ENCODE measurements around the gene STK32B.
"Not testable (repeated sequence)": the region's sequence is repeated elsewhere in the genome, so short reads cannot be mapped to it uniquely, and the experiment has no call there.

The STK32B gene

DNA sequence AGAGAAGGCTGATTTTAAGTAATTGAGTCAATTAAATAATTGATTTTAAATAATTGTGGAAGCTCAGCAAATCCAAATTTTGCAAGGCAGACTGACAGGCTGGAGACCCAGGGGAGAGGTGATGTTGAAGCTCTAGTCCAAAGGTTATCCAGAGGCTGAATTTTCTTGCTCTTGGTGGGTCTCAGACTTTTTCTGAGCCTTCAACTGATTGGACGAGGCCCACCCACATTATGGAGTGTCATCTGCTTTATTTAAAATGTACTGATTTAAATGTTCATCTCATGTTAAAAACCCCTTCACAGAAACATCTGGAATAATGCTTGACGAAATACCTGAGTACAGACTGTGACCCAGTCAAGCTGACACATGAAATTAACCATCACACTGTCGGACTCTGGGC is 20.4 kb upstream of the STK32B start:
- DNase-seq (ENCODE audit: low read depth in 2 of 2), result no peak

DNA sequence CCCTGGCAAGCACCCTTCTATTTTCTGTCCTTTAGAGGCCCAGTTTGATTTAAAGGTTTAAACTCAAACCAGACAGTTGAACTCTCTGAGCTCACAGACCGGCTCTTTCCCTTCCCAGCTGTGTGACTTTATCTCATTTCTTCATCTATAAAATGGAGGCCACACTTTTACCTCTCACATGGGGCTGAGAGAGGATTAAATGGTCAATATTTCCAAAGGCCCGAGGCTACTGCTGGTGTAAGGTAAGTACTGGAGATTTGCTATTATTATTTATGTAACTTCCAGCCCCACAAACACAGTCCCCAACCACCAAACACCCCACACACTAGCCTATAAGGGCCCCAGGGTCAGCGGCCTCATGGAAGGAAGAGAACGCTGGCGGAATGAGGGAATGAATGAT is 18.5 kb upstream of the STK32B start:
- DNase-seq (ENCODE audit: low read depth in 2 of 2), result no peak

DNA sequence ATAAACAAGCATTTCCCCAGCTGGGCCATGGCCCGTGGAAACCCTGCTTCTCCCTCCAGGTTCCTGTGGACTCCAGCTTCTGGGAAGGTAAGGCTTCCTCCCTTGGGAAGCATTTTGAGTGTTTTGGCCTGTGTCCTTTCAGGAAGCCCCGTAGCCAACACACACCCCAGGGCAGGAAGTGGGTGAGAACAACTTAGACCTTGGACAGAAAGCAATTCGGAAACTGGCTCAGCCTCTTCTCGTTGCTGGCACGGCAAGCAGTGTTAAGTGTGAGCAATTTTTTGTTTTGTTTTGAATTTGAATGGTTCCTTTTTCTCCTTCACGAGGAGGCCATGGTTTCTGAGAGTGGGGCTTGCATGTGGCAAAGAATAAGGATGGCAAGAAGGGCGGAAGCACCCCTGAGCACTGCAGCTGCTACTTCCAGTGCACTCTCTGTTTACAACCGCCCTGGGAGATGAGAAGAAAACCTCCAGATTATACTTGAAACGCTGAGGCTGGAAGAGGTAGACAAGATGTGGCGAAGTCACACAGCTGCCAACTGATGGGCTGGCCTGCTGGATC is 17.9 kb upstream of the STK32B start:
- no peak for DNase-seq (ENCODE audit: low read depth in 2 of 2)

DNA sequence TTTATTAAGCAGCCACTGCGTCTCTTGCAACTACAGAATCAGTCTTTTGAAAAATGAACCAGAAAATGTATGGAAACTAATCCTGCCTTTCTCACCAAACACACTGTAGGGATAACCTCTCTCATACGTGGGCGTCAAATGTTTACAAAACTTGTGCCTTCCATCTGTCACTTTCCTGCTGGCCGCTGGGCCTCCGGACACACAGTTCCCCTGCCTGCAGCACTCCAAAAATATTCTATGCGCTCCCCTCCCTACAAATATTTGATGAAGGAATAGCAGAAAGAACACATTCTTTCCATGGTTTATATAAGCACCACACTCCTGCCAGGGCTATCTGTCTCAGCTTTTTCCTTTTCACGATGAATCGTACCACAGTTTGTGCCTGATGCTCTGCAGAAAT is 17.1 kb upstream of the STK32B start:
- no peak for DNase-seq (ENCODE audit: low read depth in 2 of 2)

DNA sequence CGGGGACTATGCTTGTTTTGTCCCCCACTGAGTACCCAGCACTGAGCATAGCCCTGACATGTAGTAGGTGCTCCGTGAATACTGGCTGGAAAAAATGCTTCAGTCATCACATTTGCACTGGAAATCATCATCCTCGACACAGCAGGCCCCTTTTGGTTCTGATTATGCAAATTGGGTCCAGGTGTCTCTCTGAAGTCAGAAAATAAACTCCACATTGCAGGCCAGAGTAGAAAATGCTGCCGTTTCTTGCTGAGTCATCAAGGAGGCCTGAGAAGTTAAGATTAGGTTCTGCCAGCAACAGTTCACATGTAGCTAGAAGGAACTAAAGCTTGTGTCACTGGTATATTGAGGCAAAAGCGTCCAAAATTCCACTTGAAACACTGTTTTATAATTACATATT is 15.0 kb upstream of the STK32B start:
- DNase-seq (ENCODE audit: low read depth in 2 of 2), result no peak

DNA sequence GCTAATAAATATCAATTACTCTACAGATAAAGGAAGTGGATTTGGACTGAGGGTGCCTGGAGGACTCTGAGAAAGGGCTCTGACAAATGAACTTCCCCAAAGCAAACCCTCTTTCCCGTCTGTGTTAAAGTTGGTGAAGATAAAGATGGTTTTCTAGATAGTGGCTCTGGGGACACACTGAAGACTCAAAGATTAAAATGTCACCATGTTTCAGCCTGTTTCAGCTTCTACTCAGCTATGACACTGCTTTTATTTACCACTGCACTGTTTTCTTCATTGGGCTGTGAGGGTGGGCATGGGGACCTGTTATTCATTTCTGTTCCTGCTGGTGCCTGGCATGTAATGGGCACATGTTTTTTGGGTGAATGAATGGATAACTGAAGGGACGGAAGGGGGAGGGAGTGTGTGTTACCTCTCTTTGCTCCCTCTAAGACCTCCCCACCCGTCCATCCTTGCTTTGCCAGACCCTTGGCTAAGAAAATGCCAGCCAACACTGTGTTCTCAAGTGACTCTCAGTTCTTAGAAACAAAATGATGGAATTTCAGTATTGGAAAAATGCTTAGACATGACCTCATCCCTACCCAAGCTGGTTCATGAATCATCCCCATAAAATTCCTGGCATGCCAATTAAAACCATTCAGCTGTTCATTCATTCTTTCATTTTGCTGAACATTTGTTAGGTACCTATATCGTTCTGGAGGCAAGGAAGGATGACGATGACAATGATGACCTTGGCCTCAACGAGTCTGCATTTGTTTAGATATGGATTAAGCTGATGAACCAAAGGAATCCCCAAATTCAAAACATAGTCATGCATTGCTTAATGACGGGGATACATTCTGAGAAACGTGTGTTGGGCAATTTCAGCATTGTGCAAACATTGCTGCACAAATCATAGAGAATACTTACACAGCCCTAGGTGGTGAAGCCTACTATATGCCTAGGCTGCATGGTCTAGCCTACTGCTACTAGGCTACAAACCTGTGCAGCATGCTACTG is 13.4 kb upstream of the STK32B start:
- no peak for DNase-seq (ENCODE audit: low read depth in 2 of 2)

DNA sequence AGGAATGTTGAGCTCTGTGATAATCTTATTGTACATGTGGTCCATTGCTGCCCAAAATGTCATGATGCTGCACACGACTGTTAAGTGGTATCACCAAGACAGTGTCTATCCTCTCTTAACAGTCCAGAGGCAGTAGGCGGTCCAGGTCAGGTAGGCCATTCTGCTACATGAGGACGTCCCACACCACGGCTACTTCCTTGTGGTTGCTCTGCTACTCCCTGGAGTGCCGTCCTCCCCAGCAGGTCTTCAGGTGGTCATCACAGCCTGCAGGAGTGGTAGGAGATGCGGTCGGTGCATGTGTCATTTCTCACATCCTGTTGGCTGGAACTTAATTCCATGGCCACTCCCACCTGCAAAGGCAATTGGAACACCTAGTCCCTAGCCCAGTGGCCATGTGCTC is 11.5 kb upstream of the STK32B start:
- DNase-seq (ENCODE audit: low read depth in 2 of 2), result no peak

DNA sequence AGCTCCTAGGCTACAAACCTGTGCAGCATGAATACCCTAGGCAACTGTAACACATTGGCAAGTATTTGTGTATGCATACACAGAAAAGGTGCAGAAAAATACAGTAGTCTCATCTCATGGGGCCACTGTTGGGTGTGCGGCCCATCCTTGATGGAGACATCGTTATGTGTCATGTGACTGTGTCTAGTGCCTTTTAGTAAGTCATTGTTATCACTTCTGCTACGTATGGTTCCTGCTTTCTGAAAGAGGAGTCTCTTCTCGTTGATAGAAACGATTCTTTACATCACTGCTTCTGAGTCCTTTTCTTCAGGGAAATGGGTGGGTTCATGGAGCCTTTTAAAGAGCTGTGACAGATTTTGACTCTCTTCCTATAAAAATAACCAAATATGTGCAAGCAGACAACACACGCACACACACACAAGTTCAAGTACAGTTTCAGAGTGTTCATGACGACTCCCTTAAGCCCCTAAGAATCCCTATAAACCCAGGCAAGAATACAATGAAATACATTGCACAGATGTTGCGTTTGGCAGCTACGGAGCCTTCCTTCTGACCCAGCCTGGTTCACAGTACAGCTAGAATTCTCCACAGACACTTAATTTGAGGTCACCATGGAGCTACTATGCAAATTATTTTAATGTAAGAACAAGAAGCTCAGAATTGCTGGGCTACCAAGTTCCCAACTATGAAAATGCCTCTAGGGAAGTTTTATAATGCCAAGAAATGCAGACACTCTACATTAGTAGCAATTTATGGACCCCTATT is 10.2 kb upstream of the STK32B start:
- DNase-seq (ENCODE audit: low read depth in 2 of 2), result no peak

DNA sequence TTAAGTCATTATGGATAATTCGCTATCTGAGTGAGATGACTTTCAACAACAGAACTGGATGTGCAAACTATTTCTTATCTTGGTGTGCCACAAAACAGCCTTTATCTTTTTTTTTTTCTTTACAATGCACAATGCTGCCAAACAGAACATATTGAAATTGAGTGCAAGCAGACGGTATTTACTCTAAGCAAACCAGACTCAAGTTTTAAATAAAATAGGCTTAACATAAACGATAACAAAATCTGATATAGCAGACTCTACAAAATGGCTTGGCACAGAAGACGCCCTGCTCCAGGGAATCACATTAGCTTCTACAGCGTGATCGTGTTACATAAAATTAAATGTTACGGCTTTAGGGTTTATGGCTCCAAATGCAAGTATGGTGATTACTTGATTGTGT is 9.6 kb upstream of the STK32B start:
- DNase-seq (ENCODE audit: low read depth in 2 of 2), result no peak

DNA sequence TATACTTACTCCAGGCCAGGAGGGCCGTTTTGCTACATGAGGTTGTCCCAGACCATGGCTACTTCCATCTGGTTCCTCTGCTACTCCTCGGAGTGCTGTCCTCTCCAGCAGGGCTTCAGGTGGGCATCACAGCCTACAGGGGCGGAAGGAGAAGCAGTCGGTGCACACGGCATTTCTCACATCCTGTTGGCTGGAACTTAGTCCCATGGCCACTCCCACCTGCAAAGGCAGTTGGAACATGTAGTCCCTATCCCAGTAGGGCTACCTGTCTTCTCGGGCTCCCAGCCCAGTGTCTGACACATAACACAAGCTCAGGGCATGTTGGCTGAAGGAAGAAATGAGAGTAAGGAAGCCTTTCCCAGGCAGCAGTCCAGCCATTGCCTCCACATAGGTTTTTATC is 7.7 kb upstream of the STK32B start:
- no peak for DNase-seq (ENCODE audit: low read depth in 2 of 2)

DNA sequence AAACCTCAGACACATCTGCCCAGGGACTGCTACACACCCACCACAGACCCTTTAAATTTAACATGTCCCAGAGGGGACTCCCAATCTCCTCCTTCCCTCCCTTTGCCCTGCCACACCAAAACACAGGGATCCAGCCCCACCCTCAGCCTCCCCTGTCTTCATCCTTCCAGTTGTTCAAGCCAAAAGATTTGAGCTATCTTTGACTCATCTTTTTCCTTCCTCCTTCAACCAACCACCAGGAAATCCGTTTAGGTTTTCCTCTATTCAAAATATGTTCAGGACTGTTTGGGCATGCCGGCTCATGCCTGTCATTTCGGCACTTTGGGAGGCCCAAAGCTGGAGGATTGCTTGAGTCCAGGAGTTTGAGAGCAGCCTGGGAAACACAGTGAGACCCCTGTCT is 6.9 kb upstream of the STK32B start:
- DNase-seq (ENCODE audit: low read depth in 2 of 2), result no peak

DNA sequence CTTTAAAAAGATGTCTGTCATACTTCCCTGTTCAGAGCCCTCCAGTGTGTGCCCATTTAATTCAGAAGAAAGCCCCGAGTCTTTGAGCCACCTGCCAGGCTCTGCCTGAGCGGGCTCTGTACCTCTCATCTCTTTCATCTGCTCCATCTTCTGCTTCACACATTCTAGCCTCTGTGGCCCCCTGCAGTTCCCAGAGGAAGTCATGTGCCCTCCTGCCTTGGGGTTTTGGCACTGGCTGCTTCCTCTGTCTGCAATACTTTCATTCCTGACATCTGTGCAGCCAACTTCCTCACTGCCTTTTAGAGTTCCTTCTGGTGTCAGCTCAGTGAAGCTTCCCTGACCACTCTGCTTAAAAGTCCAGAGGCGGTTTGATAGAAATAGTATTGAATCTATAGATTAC is 6.2 kb upstream of the STK32B start:
- DNase-seq (ENCODE audit: low read depth in 2 of 2), result no peak

DNA sequence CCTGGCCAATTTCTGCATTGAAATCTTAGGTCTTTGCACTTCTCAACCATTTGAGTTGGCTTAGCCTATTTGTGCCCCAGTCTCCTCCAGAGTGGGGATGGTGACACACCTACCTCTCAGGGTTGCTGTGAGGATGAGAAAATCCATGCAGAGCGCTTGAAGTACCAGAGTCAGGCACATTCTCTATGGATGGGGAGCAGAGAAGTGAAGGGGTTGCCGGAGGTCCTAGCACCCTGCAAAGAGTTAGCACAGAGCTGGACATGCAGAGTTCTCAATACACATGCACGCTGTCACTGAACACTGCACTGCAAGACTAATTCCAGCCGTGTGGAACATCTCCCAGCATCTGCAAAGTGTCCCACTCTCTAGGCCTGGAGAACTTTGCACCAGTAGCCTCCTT is 2.6 kb upstream of the STK32B start:
- no peak for DNase-seq (ENCODE audit: low read depth in 2 of 2)

DNA sequence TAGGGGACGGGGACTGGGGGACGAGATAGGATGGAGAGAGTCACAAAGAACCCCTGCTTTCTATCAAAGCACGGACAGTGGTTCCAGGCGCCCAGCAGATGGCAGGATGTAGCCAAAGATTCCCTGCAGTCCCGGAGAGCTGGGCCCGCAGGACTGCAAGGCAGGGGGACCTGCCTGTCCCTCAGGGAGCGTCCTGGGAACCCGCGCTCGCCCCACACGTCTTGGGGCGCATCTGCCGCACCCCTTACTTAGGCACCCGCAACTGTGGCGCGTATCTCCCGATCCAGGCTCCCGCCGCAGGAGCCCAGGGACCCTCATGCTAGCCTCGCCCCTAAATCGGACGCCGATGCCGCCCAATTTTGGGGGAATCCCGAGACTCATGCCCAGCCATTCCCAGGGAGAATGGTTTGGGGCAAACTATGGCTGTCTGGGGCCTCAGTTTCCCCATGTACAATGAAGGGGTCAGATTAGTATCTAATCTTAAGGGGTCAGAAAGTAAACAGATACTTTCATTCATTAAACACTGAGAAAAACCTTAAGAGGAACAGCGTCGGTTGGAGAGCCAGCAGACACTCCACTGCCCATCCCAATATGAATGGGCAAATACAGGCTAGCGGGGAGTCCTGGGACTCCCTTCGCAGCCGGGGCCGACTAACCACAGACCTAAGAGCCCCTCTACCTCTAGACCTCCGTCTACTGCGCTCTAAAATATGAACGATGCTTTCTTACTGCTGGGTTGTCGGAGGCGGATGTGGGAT is 581 bp upstream of the STK32B start:
- no peak for DNase-seq (ENCODE audit: low read depth in 2 of 2)

DNA sequence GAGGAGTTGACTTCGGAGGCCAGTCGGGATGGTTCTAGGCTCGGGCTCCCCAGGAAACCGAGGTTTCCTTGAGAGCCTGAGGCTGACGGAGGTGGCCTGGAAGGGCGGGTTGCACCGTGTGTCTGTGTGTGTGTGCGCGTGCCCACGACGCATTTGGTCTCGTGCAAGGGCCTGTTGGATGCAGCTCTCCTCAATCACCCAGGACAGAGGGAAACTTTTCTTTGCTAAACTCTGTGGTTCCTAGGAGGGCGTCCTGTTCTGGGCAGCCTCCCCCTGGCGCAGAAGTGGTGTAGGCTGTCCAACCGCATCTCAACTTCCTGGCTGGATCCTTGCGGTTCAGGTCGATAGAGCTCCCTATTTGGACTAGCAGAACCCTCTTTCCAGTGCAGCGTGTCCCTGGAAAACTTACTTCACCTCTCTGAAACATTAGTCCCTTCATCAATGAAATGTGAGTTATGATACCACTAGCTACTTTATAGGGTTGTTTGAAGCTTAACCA is 973 bp downstream of the STK32B start:
- DNase-seq (ENCODE audit: low read depth in 2 of 2), result no peak

DNA sequence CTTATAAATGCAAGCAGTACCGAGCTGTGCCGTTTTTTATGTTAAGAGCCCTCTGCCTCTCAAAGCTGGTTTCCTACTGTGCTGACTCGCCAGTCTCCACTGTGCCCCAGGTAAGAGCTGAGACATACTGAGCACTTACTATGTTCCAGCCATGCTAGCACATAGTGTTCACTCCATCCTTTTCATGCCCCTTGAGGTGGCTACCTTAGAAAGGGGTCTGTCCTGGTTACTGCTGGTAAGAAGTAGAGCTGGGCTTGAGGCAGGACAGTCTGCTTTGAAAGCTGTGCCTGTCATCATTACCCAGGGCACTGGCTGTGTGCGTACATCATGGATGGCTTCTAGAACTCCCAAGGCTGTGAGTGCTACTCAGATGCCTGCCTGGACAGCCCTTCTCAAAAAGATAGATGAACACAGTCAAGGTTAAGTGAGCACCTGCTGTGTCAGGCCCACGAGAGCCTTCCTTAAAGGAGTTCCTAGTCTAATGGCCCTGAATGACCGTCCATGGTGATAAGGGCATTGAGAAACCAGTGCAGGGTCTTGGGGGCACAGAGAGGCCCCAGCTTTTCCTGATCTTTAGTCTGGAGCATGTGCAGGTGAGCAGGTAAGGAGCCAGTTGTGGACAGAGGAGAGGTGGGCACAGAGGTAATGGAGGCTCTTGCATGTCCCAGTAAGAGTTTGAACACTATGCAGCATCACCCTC is 1.6 kb downstream of the STK32B start:
- no peak for DNase-seq (ENCODE audit: low read depth in 2 of 2)

DNA sequence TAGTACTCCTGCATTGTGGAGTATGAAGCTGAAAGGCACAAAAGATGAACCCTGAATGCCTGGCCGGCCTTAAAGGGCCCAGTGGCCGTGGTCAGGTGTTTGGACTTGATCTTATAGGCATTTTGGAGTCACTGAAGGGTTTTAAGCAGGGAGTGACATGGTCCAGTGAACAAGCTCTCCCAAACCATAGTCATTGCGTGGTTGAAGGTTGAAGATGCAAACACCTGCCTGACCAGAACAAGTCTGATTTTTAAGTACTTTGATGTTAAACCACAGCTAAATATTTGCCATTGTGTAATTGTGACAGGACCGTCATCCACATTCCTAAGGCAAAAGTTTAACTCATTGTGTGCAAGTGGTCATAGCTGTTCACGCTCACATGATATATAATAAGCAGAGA is 3.3 kb downstream of the STK32B start:
- DNase-seq (ENCODE audit: low read depth in 2 of 2), result no peak

DNA sequence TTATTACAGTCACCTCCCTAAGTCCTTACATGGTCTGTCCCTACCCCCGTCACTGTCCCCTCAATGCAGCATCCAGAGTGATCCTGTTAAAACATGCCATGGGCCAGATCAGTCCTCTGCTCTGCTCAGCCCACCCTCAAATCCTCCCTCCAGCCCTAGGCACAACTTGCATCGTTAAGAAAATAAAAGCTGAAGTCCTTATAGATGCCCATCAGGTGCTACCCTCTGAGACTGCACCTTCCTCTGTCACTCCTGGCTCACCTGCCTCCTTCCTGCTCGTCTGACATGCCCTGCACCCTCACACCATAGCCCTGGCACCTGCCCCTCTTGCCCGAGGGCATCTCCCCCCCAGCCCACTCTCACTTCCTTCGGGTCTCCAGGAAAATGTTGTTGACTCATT is 4.1 kb downstream of the STK32B start:
- no peak for DNase-seq (ENCODE audit: low read depth in 2 of 2)

DNA sequence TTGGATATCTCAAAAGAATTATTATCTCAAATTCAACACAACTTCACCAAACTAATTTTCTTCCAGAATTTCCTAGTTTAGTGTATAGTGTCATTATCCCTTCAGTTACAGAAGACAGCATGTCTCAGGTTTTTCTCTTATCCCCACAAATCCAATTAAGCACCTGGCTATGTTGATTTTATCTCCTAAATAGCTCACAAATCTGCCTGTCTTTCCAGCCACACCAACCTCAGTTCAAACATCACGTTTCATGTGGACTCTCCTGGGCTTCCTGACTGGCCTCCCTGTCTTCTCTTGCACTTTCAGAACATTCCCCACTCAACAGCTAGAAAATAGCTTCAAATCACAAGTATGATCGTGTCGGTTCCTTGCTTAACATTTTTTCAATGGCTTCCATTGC is 14.8 kb downstream of the STK32B start:
- no peak for DNase-seq (ENCODE audit: low read depth in 2 of 2)

DNA sequence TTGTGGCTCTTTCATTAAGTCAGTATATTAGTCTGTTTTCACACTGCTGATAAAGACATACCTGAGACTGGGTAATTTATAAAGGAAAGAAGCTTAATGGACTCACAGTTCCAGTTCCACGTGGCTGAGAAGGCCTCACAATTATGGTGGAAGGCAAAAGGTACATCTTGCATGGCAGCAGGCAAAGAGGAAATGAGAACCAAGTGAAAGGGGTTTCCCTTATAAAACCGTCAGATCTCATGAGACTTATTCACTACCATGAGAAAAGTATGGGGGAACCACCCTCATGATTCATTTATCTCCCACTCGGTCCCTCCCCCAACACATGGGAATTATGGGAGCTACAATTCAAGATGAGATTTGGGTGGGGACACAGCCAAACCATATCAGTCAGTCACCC is 15.7 kb downstream of the STK32B start:
- DNase-seq (ENCODE audit: low read depth in 2 of 2), result not testable (repeated sequence)

DNA sequence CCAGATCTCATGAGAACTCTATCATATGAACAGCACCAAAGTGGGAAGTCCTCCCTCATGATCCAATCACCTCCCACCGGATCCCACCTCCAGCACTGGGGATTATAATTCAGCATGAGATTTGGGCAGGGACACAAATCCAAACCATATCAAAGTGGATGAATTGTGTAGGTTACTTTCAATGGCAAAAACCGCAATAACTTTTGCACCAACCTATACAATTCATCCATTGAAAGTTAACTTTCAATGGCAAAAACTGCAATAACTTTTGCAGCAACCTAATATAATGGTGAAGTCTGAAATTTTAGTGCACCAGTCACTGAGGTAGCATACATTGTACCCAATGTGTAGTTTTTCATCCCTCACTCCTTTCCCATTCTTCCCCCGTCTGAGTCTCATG is 16.6 kb downstream of the STK32B start:
- no peak for DNase-seq (ENCODE audit: low read depth in 2 of 2)
